Measurements from ENCODE around the gene VSIG2.
A peak's percentile ranks its signal among the peaks of the same experiment; 100 is the strongest.

The VSIG2 gene

DNA sequence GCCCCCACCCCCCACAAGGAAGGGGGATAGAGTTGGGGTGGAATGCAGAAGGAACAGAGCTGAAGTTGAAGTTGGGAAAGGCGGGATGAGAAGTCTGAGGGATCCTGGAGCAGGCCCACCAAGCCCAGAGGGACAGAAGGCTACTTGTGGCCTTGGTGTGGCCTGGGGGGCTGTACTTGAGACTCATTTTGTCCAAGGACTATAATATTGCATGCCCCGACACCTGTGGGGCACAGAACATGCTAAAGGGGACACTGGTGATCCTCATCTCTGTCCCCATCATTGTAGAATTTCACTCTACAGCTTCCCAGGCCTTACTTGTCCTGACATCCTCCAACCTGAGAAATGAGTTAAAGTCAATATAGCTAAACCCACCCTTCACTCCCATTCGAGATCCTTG, 8.8 kb upstream of the VSIG2 start:
- H3K27ac Mint-ChIP-seq (ENCODE audit: low read depth), result no peak overlapping the region
- DNase-seq (ENCODE audit: low spot score in 2 of 2) (no peak), ATAC-seq (replicated peaks; ENCODE audit: extremely low read depth, poor library complexity, severe bottlenecking) (no peak)
- H3K9me3 Mint-ChIP-seq, result no peaks in the 10 kb centered on the region
- no peak overlapping the region for H3K4me3 Mint-ChIP-seq
- peaks cover 12% of the 10 kb centered on the region for H3K36me3 Mint-ChIP-seq (ENCODE audit: insufficient read depth)
- peaks cover 18% of the 10 kb centered on the region for H3K4me1 Mint-ChIP-seq
- peaks cover 70% of the 10 kb centered on the region for H3K27me3 Mint-ChIP-seq

DNA sequence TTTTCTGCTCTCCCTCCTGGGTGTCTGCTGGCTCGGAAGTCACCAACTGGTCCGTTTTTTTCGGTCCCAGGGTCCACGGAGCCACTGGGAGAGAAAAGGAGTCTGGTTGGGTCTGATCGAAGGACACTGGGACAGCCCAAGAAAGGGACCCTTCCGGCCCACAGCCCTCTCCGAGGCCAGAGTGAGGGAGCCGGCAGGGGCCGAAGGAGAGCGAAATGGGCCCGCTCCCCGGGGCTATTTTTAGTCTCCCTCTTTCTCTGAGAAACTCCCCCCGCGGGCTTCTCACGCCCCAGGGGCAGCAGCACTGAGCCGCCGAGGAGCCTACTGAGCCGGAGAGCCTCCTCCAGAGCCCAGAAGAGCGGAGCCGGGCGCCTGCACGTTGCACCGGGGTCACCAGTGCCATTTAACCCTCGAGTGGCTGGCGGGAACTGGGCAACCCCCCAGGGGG, 8.2 kb upstream of the VSIG2 start:
- peak overlapping the region; percentile 37 for H3K4me3 Mint-ChIP-seq
- no peak overlapping the region for H3K27ac Mint-ChIP-seq (ENCODE audit: low read depth)
- DNase-seq (ENCODE audit: low spot score in 2 of 2) (no peak), ATAC-seq (replicated peaks; ENCODE audit: extremely low read depth, poor library complexity, severe bottlenecking) (no peak)
- H3K4me1 Mint-ChIP-seq, result peaks cover 18% of the 10 kb centered on the region
- peaks cover 71% of the 10 kb centered on the region for H3K27me3 Mint-ChIP-seq
- no peaks in the 10 kb centered on the region for H3K9me3 Mint-ChIP-seq
- peaks cover 10% of the 10 kb centered on the region for H3K36me3 Mint-ChIP-seq (ENCODE audit: insufficient read depth)

DNA sequence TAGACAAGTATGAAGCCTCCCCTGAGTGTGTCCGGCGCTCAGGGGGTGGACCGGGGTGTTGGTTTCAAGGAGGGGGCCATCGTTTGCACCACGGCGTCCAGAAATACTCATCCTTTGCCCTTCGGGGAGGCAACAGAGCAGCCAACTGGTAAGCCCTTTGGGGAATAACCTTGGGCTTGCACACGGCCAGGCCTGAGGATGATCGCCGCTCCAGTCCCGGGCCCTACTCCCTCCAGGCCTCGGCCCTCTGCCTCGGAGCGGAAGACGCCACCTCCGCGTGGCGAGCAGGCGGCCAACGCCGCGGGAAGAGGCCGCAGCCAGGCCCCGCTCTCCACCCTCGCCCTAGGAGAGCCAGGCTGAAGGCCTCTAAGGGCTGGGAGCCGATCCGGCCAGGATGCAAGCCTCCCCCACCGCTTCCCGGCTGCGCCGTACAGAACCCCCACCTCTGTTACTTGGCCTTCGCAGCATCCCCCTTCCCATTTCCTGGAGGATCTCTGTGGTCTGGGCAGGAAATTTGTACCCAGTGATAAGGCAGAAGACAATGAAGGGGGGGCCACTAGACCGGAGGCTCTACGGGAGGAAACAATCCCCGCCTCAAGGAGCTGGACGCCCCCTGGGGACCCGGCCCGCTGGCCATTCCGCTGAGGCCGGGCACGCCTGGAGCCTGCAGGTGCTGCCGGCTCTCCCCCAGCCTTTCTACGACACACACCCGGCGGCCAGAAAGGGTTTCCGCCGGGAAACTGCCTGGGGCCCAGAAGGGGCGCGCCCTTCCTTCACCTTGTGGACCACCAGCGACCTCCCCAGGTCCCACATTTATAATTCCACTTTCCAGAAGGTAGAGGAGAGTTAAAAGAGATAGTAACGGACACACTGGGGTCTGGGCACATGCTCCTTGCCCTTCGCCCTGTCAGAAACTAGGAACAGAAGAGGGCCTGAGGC, 7.5 kb upstream of the VSIG2 start:
- no peak for DNase-seq (ENCODE audit: low spot score in 2 of 2)
- Mint-ChIP-seq H3K4me3 (peak overlapping the region; percentile 37), H3K36me3 (ENCODE audit: insufficient read depth) (peaks cover 9% of the 10 kb centered on the region), H3K27me3 (peaks cover 76% of the 10 kb centered on the region), H3K4me1 (peaks cover 18% of the 10 kb centered on the region), H3K9me3 (no peaks in the 10 kb centered on the region), H3K27ac (ENCODE audit: low read depth) (no peak overlapping the region)
- no peak for ATAC-seq (replicated peaks; ENCODE audit: extremely low read depth, poor library complexity, severe bottlenecking)

DNA sequence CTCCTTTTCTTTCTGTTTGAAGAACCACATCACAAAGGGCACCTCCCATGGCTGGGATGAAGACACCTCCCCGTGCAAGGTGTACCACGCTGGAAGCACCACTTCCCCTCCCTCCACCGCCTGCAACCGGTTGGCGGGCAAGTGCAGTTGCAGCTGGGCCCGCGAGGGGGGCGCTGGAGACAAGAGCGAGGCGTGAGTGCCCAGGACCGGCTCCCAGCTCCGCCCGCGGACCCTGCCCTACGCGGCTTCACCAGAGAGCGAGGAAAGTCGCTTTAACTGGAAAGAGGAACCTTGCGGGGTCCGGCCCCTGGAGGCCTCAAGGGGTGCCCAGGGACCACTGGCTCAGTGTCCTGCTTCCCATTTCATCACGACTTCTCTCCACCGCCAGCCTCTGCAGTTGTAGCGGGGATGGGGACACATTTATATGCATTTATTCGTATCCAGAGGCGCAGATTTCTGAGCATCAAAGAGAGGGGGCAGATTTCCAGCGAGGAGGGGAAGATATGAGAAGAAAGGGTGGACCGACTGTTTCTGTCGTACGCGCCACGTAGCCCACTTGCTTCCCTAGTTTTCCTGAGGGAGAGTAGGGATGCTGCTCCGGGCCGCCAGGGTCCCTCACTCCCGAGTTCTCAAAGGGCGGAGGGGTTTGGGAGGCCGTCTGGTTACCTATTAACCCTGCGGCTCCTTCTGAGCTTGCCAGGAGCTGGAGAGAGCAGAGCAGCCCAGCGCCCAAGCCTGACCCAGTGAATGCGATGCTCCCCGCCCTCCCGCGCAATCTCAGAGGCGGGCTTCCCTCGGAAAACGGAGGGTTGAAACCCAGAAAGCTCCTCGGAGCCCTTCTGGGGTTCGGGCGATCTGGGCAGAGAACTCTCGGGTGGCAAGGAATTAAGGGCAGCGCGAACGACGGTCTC, 6.6 kb upstream of the VSIG2 start:
- H3K27me3 Mint-ChIP-seq, result peaks cover 81% of the 10 kb centered on the region

DNA sequence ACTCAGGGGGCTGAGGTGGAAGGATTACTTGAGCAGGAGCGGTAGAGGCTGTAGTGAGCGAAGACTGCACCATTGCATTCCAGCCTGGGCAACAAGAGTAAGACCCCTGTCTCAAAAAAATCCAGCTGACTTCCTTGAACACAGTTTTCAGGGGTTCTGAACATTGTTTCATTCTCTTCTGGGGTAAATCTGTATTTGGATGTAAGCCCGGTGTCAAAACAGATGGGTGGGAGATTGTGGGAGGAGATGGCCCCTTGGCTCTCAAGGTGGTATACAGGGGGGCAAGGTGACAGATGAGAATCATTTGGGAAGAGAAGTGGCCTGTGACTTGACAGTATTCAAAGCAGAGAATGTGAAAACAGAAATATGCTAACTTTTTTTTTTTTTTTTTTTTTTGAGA, 5.3 kb upstream of the VSIG2 start:
- Mint-ChIP-seq H3K4me1 (peaks cover 7% of the 10 kb centered on the region), H3K4me3 (no peak overlapping the region), H3K9me3 (no peaks in the 10 kb centered on the region), H3K27me3 (peaks cover 72% of the 10 kb centered on the region), H3K36me3 (ENCODE audit: insufficient read depth) (peaks cover 4% of the 10 kb centered on the region), H3K27ac (ENCODE audit: low read depth) (no peak overlapping the region)
- no peak for DNase-seq (ENCODE audit: low spot score in 2 of 2)
- no peak for ATAC-seq (replicated peaks; ENCODE audit: extremely low read depth, poor library complexity, severe bottlenecking)

More for the DNA sequence above, 6.6 kb upstream of the VSIG2 start:
- peaks cover 6% of the 10 kb centered on the region for H3K36me3 Mint-ChIP-seq (ENCODE audit: insufficient read depth)
- DNase-seq (ENCODE audit: low spot score in 2 of 2) (peak; percentile 49 to 53), ATAC-seq (replicated peaks; ENCODE audit: extremely low read depth, poor library complexity, severe bottlenecking) (peak; percentile 63)
- H3K4me3 Mint-ChIP-seq, result peak overlapping the region; percentile 42
- no peak overlapping the region for H3K27ac Mint-ChIP-seq (ENCODE audit: low read depth)
- no peaks in the 10 kb centered on the region for H3K9me3 Mint-ChIP-seq
- H3K4me1 Mint-ChIP-seq, result peaks cover 15% of the 10 kb centered on the region

DNA sequence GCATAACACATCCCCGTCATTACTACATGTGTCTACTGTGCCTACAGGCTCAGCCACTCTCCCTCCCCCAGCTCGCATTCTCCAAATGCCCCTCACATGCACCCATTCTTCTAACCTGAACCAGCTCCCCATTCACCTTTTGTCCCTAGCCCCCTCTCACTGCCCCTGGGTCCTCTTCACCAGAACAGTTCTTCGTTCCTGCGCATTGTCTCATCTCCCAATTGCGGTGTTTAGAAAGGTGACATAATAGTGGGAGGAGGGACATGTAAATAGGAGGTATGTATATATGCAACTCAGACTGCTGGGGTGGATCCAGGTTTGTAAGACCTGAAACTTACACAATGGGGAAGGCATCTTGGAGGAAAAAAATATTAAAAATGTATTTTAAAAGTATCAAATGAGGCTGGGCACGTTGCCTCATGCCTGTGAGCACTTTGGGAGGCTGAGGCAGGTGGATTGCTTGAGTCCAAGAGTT, 4.7 kb upstream of the VSIG2 start:
- H3K27ac Mint-ChIP-seq (ENCODE audit: low read depth), result no peak overlapping the region
- no peaks in the 10 kb centered on the region for H3K9me3 Mint-ChIP-seq
- ATAC-seq (replicated peaks; ENCODE audit: extremely low read depth, poor library complexity, severe bottlenecking) (no peak), DNase-seq (ENCODE audit: low spot score in 2 of 2) (no peak)
- H3K27me3 Mint-ChIP-seq, result peaks cover 71% of the 10 kb centered on the region
- peaks cover 7% of the 10 kb centered on the region for H3K4me1 Mint-ChIP-seq
- no peak overlapping the region for H3K4me3 Mint-ChIP-seq
- peaks cover 4% of the 10 kb centered on the region for H3K36me3 Mint-ChIP-seq (ENCODE audit: insufficient read depth)

DNA sequence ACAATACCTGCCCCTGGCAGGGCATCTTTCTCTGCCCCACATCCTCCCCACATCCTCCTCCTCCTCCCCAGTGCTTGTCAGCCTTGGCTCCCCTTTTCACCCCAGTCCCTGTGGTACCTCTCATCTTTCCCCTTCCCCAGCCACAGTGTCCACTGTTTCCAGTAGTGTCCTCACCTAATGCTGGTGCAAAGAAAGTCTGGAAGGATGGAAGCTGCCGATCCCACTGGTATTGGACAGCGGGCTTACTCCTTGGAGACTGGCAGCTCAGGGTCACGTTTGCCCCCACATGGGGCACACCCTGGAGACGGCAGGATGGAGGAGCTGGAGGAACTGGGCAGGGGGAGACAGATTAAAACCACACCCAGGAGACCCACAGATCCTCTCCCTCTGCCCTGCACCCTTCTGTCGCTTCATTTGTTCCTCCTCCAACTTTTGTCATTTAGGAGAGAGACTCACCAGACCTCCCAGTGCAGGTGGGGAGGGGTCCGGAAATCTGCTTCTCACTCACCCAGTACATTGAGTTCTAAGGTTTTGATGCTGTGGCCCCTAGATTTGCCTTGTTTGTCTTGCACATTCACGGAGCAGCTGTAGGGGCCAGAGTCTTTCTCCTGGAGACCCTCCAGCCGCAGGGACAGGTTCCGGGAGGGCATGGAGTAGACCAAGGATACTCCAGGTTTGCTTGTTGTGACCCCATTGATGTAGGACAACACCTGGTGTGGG, 4.1 kb upstream of the VSIG2 start:
- Mint-ChIP-seq H3K4me3 (no peak overlapping the region), H3K9me3 (no peaks in the 10 kb centered on the region), H3K27me3 (peaks cover 67% of the 10 kb centered on the region), H3K4me1 (peaks cover 1% of the 10 kb centered on the region), H3K27ac (ENCODE audit: low read depth) (no peak overlapping the region), H3K36me3 (ENCODE audit: insufficient read depth) (peaks cover 2% of the 10 kb centered on the region)
- DNase-seq (ENCODE audit: low spot score in 2 of 2) (no peak), ATAC-seq (replicated peaks; ENCODE audit: extremely low read depth, poor library complexity, severe bottlenecking) (no peak)

DNA sequence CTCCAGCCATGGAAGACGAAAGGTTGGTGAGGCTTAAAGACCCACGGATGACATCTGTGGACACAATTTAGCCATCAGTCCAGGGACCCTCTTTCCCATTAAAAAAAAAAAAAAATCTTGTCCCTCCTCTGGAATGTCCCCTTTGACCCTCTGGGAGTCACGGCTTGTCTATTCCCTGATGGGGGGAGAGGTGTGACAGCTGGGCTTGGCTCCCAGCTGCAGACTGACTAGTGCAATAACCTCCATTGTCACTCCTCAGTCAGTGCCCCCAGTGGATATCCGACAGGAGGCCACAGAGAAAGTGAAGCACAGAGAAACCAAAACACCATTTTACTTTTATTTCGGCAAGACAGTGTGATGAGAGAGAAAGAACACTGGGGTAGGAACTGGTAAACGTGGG, 2.7 kb upstream of the VSIG2 start:
- H3K36me3 Mint-ChIP-seq (ENCODE audit: insufficient read depth), result peaks cover 2% of the 10 kb centered on the region
- H3K9me3 Mint-ChIP-seq, result no peaks in the 10 kb centered on the region
- DNase-seq (ENCODE audit: low spot score in 2 of 2), result no peak
- H3K27me3 Mint-ChIP-seq, result peaks cover 59% of the 10 kb centered on the region
- H3K27ac Mint-ChIP-seq (ENCODE audit: low read depth), result no peak overlapping the region
- no peaks in the 10 kb centered on the region for H3K4me1 Mint-ChIP-seq
- ATAC-seq (replicated peaks; ENCODE audit: extremely low read depth, poor library complexity, severe bottlenecking), result no peak
- H3K4me3 Mint-ChIP-seq, result no peak overlapping the region

DNA sequence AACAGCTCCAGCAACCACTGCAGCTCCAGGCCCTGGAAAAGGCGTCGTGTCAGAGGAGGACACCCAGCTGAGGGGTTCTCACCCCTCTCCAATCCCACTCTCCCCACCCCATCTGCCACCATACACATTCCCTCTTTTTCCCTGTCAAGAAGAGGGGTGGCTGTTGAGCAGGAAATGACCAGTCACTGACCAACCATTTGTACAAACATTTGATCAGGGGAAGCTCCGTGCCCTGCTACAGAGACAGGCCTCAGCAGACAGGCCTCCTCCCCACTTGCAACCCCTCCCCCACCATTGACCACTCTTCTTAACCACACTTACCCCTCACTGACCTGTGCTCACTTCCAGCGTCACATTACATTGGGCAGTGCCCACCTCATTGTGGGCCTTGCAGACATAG, 2.3 kb upstream of the VSIG2 start:
- no peaks in the 10 kb centered on the region for H3K9me3 Mint-ChIP-seq
- H3K27ac Mint-ChIP-seq (ENCODE audit: low read depth), result no peak overlapping the region
- no peaks in the 10 kb centered on the region for H3K4me1 Mint-ChIP-seq
- peaks cover 2% of the 10 kb centered on the region for H3K36me3 Mint-ChIP-seq (ENCODE audit: insufficient read depth)
- no peak overlapping the region for H3K4me3 Mint-ChIP-seq
- DNase-seq (ENCODE audit: low spot score in 2 of 2), result no peak
- H3K27me3 Mint-ChIP-seq, result peaks cover 55% of the 10 kb centered on the region
- no peak for ATAC-seq (replicated peaks; ENCODE audit: extremely low read depth, poor library complexity, severe bottlenecking)

DNA sequence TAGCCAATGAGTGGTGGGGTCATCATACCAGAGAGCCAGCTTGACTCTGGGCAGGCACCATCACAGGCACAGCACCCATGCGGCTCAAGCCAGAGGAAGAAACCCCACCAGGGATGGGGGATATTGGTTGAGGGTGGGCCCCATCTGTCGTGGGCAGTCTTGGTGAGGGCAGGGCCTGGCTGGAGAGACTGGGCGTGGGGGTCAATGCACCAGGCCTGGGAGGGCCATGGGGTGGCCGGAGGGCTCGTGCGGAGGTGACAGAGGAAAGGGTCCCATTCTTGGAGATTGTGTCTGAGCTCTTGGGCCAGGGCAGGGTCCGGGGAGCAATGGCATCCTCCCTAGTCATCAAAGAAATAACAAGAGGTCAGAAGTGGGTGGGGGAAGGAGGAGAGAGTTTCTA, 1.6 kb upstream of the VSIG2 start:
- H3K36me3 Mint-ChIP-seq (ENCODE audit: insufficient read depth), result peaks cover 2% of the 10 kb centered on the region
- H3K4me1 Mint-ChIP-seq, result no peaks in the 10 kb centered on the region
- DNase-seq (ENCODE audit: low spot score in 2 of 2), result no peak
- H3K27ac Mint-ChIP-seq (ENCODE audit: low read depth), result no peak overlapping the region
- no peak for ATAC-seq (replicated peaks; ENCODE audit: extremely low read depth, poor library complexity, severe bottlenecking)
- peaks cover 48% of the 10 kb centered on the region for H3K27me3 Mint-ChIP-seq
- H3K9me3 Mint-ChIP-seq, result no peaks in the 10 kb centered on the region
- no peak overlapping the region for H3K4me3 Mint-ChIP-seq

DNA sequence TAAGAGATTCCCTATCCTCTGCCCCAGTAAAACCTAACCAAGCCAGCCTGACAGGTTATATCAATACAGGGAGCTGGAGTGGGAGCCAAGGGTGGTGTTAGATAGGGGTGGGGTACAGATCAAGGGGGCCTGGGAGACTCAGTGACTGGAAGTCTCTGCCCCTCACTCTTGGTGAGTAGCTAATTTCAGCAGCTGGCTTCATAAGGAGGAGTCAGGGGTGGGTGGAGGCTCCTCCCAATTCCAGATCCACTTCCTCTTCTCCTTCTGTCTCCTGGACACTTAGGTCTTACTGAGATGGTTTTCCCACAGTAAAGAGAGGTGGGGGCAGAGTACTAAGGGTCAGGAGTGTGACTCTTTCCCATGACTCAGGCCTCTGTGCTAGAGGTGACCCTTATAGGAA, 1.1 kb upstream of the VSIG2 start:
- DNase-seq (ENCODE audit: low spot score in 2 of 2), result no peak
- Mint-ChIP-seq H3K4me1 (no peaks in the 10 kb centered on the region), H3K36me3 (ENCODE audit: insufficient read depth) (peaks cover 2% of the 10 kb centered on the region), H3K27ac (ENCODE audit: low read depth) (no peak overlapping the region), H3K4me3 (no peak overlapping the region), H3K27me3 (peaks cover 44% of the 10 kb centered on the region), H3K9me3 (no peaks in the 10 kb centered on the region)
- ATAC-seq (replicated peaks; ENCODE audit: extremely low read depth, poor library complexity, severe bottlenecking), result no peak

DNA sequence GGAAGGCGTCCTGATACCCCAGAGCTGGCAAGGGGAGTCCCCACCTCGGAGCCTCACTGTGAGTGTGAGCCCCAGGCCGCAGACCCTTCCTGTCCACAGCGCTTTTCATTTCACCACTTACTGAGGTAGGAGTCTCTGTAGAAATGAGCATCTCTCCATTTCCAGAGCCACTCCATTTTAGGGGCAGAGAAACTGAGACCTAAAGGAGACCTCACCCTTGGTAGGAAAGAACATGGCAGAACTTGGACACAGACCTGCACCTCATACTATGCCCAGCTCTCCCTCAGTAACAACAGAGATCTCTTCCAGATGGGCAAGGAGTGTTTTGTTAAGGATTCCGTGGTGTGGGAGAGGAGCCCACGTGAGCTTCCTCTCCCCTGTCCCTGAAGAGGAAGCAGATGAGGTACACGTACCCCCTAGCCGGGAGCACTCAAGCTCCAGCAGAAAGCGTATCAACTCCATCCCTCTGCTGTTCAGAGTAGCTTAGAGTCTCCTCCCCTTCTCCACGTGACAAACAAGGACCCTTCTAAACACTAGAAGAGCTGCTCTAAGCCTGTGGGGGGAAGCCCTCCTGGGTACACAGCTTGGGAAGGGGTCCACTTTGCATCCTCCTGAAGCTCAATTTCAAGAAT, 532 bp upstream of the VSIG2 start:
- Mint-ChIP-seq H3K36me3 (ENCODE audit: insufficient read depth) (peaks cover 2% of the 10 kb centered on the region), H3K4me3 (no peak overlapping the region), H3K27me3 (peaks cover 38% of the 10 kb centered on the region), H3K4me1 (no peaks in the 10 kb centered on the region), H3K9me3 (no peaks in the 10 kb centered on the region), H3K27ac (ENCODE audit: low read depth) (no peak overlapping the region)
- ATAC-seq (replicated peaks; ENCODE audit: extremely low read depth, poor library complexity, severe bottlenecking), result no peak
- no peak for DNase-seq (ENCODE audit: low spot score in 2 of 2)

Data from central memory CD8-positive, alpha-beta T cell (primary cell).